Embryonic facial prominence (tissue), 1 donor: ENCODE measurements around the gene PPFIA3.
"Not testable (repeated sequence)": the region's sequence is repeated elsewhere in the genome, so short reads cannot be mapped to it uniquely, and the experiment has no call there.

ENCODE experiments used
- DNase-seq: peaks from one replicate; pipeline ENCODE4 v3.0.0-alpha.2; 2016; ENCODE audit errors: extremely low spot score

PPFIA3 gene

GRCh38 chr19:49150106-49150943 is 31.0 kb downstream of the PPFIA3 start:
- peak; percentile 69 for DNase-seq

- no peak for DNase-seq
These were observed 31.6 kb downstream of the PPFIA3 start for GRCh38 chr19:49150944-49151243.

- DNase-seq: no peak
These were observed 32.1 kb downstream of the PPFIA3 start for GRCh38 chr19:49151267-49152118.

- DNase-seq: no peak
These were observed 32.8 kb downstream of the PPFIA3 start for GRCh38 chr19:49152119-49152550.

GRCh38 chr19:49153167-49153809 is 33.9 kb downstream of the PPFIA3 start:
- no peak for DNase-seq

GRCh38 chr19:49154279-49154678 is 34.9 kb downstream of the PPFIA3 start:
- no peak for DNase-seq

- no peak for DNase-seq
These were observed 35.9 kb downstream of the PPFIA3 start, which contains the start of gene HRC for GRCh38 chr19:49155005-49155819. TSS of gene HRC (minus strand) at chr19:49155396. CDS start at chr19:49155237, 159 bp downstream.

GRCh38 chr19:49155820-49156346 is 36.5 kb downstream of the PPFIA3 start:
- DNase-seq: no peak

GRCh38 chr19:49157445-49158224 is 38.3 kb downstream of the PPFIA3 start, which contains the start of gene TRPM4:
TSS of gene TRPM4 (plus strand) at chr19:49157792. CDS start at chr19:49157867, 75 bp downstream.
- DNase-seq: peak; percentile 76

GRCh38 chr19:49160450-49161189 is 41.3 kb downstream of the PPFIA3 start:
- DNase-seq: no peak

GRCh38 chr19:49161987-49162386 is 42.6 kb downstream of the PPFIA3 start:
- DNase-seq: no peak

GRCh38 chr19:49165111-49165750 is 45.9 kb downstream of the PPFIA3 start:
- DNase-seq: no peak

- no peak for DNase-seq
These were observed 46.5 kb downstream of the PPFIA3 start for GRCh38 chr19:49165865-49166301.

- DNase-seq: no peak
These were observed 48.6 kb downstream of the PPFIA3 start for GRCh38 chr19:49167857-49168409.

- no peak for DNase-seq
These were observed 49.1 kb downstream of the PPFIA3 start for GRCh38 chr19:49168421-49168820.

- no peak for DNase-seq
These were observed 53.9 kb downstream of the PPFIA3 start for GRCh38 chr19:49173198-49173597.

GRCh38 chr19:49180659-49181058 is 61.3 kb downstream of the PPFIA3 start:
- DNase-seq: no peak

GRCh38 chr19:49182010-49182847 is 62.9 kb downstream of the PPFIA3 start:
- DNase-seq: not testable (repeated sequence)
